ENCODE data around the gene STK10. TPM values are rescaled to one million over a fixed set of nuclear protein-coding genes. Genes with fewer than 3 reads are reported as not detected.

STK10 gene
- total and polyA plus RNA-seq, 12 donors, result 5.5 to 39.1 (median 19.0) TPM

DNA sequence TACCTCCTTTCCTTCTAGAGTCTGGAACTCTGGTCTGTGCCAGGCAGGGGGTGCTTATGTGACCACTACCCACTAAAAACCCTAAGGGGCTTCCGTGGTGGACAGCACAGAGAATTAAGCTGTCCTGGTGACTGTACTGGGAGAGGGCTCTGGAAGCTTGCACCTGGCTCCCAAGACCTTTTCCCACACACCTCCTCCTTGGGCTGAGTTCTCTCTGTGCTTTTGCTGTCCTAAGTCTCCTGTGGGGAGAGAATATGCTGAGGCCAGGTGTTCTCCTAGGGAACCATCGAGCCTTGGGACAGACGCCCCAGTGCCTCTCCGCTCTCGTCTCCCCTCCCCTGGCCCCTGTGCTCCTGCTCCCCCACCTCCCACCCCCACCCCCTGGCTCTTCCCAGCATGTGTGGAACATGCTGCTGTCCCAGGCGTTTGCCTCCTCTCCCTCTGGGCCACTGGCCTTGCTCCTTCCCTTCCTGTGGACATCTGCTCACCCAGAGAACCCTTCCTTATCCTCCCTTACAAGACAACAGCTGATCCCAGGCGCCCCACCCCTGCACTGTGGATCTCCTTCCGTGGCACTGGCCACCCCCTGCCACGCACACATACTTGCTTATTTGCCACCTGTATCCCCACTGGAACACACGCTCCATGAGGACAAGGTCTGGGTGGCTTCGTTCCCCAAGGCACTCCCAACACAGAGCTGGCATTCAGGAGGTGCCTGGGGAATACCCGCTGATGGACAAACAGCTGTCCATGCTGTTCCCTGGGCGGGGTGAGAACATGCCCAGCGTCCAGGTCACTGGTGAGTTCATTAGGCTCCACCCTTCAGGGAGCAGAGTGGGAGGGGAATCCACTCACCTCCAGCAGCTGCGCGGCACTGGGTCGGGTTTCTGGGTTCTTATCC, 83.0 kb downstream of the STK10 start:
- intact Hi-C loops (cut with DNase I), result loop anchor here (5.0 kb wide), 2 partner anchors 182 to 187 kb away; no protein-coding TSS in a partner anchor
- no peak for DNase-seq
- peak overlapping the region in 2 of 5 donors; percentile 71 to 91 for H3K27ac ChIP-seq
- WGBS, 4 donors, result 77 to 95% (median 85%) methylated on average over 10 to 17 of the region's 17 CpGs
- H3K4me3 ChIP-seq, result no peak overlapping the region
- TF ChIP-seq, protein P1, sequence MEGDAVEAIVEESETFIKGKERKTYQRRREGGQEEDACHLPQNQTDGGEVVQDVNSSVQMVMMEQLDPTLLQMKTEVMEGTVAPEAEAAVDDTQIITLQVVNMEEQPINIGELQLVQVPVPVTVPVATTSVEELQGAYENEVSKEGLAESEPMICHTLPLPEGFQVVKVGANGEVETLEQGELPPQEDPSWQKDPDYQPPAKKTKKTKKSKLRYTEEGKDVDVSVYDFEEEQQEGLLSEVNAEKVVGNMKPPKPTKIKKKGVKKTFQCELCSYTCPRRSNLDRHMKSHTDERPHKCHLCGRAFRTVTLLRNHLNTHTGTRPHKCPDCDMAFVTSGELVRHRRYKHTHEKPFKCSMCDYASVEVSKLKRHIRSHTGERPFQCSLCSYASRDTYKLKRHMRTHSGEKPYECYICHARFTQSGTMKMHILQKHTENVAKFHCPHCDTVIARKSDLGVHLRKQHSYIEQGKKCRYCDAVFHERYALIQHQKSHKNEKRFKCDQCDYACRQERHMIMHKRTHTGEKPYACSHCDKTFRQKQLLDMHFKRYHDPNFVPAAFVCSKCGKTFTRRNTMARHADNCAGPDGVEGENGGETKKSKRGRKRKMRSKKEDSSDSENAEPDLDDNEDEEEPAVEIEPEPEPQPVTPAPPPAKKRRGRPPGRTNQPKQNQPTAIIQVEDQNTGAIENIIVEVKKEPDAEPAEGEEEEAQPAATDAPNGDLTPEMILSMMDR (IDR thresholded peaks at IDR 0.05), result no peak
- H3K4me1 ChIP-seq (replicated peaks in 1 of 2), result peaks cover 7 to 32% of the 10 kb centered on the region in 2 donors
- H3K27me3 ChIP-seq, result no peaks in the 10 kb centered on the region
- H3K36me3 ChIP-seq (replicated peaks in 1 of 2), result no peaks in the 10 kb centered on the region
- no peaks in the 10 kb centered on the region for H3K9me3 ChIP-seq (replicated peaks in 1 of 3)

DNA sequence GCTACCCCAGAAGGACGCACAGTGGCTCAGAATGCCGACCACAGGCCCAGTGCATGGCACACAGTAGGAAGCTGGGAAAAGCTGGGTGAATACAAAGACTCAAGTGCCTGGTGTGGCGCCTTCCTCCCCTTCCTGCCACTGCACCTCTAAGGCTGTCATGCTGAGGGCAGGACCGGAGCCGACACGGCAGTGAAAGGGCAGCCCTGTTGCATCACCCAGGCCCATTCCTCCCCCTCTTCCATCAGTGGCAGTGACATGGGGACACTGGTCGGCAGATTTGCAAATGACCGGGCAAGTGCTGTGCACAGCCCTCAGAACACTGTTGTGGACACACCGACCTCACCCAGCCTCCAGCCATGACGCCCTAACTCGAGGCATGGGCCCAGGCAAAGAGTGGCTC, 84.0 kb downstream of the STK10 start:
- Histone ChIP-seq H3K4me1 (replicated peaks in 1 of 2) (peaks cover 7 to 32% of the 10 kb centered on the region in 2 donors), H3K4me3 (no peak overlapping the region), H3K27me3 (no peaks in the 10 kb centered on the region), H3K27ac (peak overlapping the region in 4 of 5 donors; percentile 4 to 91 (median 54)), H3K36me3 (replicated peaks in 1 of 2) (no peaks in the 10 kb centered on the region), H3K9me3 (replicated peaks in 1 of 3) (no peaks in the 10 kb centered on the region)
- peak in 4 of 7 donors; percentile 32 to 76 (median 58) for DNase-seq
- 63 to 84% (median 69%) methylated on average over 3 to 11 of the region's 11 CpGs for WGBS, 4 donors
- intact Hi-C loops (cut with DNase I), result loop anchor here in 1 of 2 donors (5.0 kb wide), 1 partner anchor 183 kb away; no protein-coding TSS in a partner anchor
- TF ChIP-seq, protein P1 (IDR thresholded peaks at IDR 0.05), result no peak
- TF ChIP-seq POLR2A (IDR thresholded peaks at IDR 0.05), result no peak

DNA sequence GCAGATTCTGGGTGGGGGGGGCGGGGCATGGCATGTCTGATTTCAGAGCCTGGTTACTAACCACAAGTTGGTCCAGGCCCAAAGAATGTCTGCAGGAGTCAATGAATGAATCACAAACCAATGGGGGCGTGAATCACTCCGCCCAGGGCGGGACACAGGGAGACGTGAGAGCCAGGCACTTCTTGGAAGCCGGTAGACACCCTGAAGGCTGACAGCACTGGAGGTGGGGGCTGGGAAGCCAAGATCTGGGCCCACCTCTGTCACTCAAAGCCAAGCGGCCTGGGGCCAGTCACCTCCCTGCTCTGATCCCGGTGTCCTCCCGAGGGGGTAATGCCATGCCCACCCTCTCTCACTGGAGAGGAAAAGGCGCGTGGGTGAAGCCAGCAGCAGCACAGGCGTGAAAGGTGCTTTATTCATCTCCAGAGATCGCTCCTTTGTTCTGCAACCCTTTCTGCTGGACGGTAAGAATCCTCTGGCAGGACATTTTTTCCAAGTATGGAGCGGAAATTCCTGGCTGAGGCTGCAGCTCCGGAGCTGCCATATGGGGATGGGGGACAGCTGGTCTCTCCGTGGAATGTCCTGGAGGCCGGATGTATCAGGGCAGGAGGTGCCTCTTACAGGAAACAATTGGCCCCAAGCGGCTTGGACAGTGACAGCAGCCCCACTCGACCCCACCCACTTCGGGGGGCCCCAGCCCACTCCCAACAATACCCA, 85.0 kb downstream of the STK10 start:
- WGBS, 4 donors, result 54 to 65% (median 61%) methylated on average over 13 to 21 of the region's 21 CpGs
- TF ChIP-seq POLR2A (IDR thresholded peaks at IDR 0.05), result no peak
- TF ChIP-seq, protein P1 (IDR thresholded peaks at IDR 0.05), result no peak
- DNase-seq, result peak in 6 of 7 donors; percentile 60 to 78 (median 64)
- no peaks in the 10 kb centered on the region for H3K27me3 ChIP-seq
- no peaks in the 10 kb centered on the region for H3K9me3 ChIP-seq (replicated peaks in 1 of 3)
- H3K4me1 ChIP-seq (replicated peaks in 1 of 2), result peaks cover 7 to 30% of the 10 kb centered on the region in 2 donors
- H3K4me3 ChIP-seq, result no peak overlapping the region
- intact Hi-C loops (cut with DNase I), result loop anchor here in 1 of 2 donors (5.0 kb wide), 1 partner anchor 184 kb away; no protein-coding TSS in a partner anchor
- H3K36me3 ChIP-seq (replicated peaks in 1 of 2), result no peaks in the 10 kb centered on the region
- peak overlapping the region in 4 of 5 donors; percentile 19 to 91 (median 54) for H3K27ac ChIP-seq
